HG03432 (cell line): ENCODE results near the gene LYRM7.
"Not testable (repeated sequence)": the region's sequence is repeated elsewhere in the genome, so short reads cannot be mapped to it uniquely, and the experiment has no call there.

Experiments used
- ATAC-seq: cut with Tn5 transposase; IDR thresholded peaks from one replicate; pipeline ENCODE4 v1.9.1; 2021; ENCODE audit warnings: mild to moderate bottlenecking, moderate library complexity; ENCODE audit not compliant: unreplicated experiment

LYRM7 gene

GRCh38 chr5:131218392-131218791 lies 47.6 kb downstream of the LYRM7 start:
- ATAC-seq: peak; percentile 68

- no peak for ATAC-seq
Observed at GRCh38 chr5:131220566-131220965, 49.8 kb downstream of the LYRM7 start.

GRCh38 chr5:131221008-131221703 lies 50.4 kb downstream of the LYRM7 start:
- no peak for ATAC-seq

- no peak for ATAC-seq
Observed at GRCh38 chr5:131221888-131222287, 51.1 kb downstream of the LYRM7 start.

GRCh38 chr5:131222731-131223130 lies 52.0 kb downstream of the LYRM7 start:
- no peak for ATAC-seq

GRCh38 chr5:131223751-131224386 lies 53.1 kb downstream of the LYRM7 start:
- no peak for ATAC-seq

- ATAC-seq: peak; percentile 92
Observed at GRCh38 chr5:131224387-131225201, 53.9 kb downstream of the LYRM7 start.

GRCh38 chr5:131225282-131225974 lies 54.7 kb downstream of the LYRM7 start:
- no peak for ATAC-seq

DNA sequence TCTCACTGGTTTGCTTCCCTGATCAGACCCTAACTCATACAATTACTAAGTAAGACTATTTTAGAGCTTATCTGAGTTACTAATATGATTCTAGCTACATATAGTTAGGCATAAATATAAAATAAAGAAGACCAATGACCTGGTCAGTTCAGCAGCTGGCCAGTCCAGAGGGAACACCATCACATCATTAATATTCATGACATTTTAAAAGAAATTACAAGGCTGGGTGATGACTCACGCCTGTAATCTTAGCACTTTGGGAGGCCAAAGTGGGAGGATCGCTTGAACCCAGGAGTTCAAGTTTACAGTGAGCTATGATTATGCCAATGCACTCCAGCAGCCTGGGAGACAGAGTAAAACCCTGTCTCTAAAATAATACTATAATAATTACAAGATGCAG lies 56.2 kb downstream of the LYRM7 start:
- no peak for ATAC-seq

DNA sequence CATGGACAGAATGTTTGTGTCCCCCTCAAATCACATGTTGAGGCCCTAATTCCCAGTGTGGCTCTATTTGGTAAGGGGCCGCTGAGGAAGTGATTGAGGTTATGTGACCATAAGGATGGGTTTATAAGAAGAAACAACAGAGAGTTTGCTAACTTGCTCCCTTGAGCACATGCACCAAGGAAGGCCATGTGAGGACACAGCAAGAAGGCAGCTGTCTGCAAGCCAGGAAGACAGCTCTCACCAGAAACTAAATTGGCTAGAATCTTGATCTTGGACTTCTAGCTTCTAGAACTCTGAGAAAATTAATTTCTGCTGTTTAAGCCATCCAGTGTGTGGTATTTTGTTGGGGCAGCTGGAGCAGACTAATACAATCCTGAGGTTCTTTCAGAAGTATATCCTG lies 57.9 kb downstream of the LYRM7 start:
- ATAC-seq: no peak

- ATAC-seq: no peak
Observed at GRCh38 chr5:131229623-131230022, 58.9 kb downstream of the LYRM7 start.

DNA sequence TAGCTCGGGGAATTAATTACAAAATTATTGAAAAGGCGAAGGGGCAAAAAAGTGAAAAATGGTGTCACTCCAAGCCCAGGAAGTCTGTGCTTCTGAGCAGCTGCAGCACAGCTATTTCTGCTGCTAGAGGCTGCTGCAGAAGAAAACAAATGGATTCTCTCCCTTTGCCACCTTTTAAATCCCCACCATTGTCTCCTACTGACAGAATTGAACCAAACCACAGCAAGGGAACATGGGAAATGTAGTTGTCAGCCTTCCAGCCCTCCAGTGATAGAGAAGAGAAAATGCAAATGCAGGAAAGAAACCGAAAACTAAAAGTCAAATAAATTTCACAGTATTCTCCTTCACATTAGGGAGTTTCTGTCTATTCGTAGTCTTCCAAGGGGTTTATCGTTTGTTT lies 59.7 kb downstream of the LYRM7 start:
- ATAC-seq: peak; percentile 76

DNA sequence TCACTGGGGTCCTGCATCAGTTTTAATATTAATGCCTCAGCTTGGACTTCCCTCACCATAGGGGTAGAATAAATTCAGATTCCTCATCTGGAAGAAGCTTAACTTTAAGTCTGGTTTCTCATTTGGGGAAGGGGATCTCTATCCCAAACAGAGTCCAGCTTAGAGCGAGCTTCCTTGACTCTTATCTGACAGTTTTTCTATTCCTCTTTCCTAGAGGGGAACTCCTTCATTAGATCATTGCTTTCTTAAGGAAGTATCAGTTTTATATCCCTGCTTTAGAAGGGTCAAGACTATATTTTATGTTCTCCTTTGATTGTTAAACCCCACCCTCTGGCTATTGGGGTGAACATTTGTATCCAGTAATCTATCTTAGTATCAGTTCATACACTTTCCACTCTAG lies 68.9 kb downstream of the LYRM7 start:
- no peak for ATAC-seq

- ATAC-seq: no peak
Observed at GRCh38 chr5:131242728-131243255, 72.0 kb downstream of the LYRM7 start.

GRCh38 chr5:131245312-131245711 lies 74.6 kb downstream of the LYRM7 start:
- no peak for ATAC-seq

DNA sequence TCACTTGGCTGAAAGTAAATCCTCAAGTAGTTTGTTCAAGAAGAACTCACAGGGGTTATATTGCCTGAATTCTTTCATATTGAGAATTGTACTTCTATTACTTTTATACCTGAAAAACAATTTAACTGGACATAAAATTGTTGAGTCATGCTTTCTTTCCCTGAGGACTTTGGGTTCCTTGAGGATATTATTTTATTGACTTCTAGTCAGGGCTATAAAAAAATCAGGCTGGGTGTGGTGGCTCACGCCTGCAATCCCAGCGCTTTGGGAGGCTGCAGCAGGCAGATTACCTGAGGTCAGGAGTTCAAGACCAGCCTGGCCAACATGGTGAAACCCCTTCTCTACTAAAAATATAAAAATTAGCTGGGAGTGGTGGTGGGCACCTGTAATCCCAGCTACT lies 75.2 kb downstream of the LYRM7 start:
- no peak for ATAC-seq

GRCh38 chr5:131246504-131246903 lies 75.8 kb downstream of the LYRM7 start:
- no peak for ATAC-seq

DNA sequence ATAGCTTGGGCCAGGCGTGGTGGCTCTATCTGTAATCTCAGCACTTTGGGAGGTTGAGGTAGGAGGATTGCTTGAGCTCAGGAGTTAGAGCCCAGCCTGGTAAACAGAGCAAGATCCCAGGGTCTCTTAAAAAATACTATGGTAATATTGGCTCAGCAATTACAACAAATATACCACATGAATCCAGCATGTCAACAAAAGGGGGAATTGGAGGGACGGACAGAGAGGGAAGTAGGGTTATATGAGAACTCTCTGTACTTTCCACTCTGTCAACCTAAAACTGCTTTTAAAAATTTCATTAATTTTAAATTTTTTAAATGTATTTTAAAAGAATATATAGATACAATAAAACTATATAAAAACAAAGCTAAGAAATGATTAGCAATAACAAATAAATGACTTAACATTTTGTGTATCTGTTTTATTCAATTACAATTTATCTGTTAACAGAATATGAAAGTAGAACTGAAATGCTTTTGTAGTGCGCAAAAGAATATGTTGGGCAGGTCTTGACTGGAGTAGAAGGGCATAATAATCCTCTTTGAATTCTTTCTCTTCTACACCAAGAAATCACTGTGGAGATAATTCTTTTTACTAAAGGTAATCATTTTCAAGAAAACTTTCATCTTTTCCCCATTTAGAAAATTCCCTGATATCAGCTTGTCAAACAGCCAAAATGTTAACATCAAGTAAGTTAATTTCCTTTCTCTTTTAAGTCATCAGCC lies 80.2 kb downstream of the LYRM7 start:
- no peak for ATAC-seq

DNA sequence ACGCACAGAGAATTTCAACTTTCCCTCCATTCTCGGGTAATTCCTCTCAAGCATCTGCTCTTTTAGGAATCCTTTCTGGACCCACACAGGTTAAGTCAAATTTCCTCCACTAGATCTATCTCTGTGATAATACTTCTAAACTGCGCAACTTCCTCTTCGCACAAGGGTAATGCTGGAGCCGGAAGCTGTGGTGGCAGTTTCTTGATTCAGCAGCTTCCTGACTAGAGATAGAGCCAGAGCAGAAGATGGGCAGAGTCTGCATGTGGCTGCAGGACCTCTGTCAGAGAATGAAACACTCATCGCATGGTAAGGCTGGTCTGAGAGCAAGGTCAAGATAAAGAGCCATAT lies 82.1 kb downstream of the LYRM7 start:
- peak; percentile 89 for ATAC-seq

GRCh38 chr5:131254025-131254424 lies 83.3 kb downstream of the LYRM7 start:
- ATAC-seq: not testable (repeated sequence)
